SKM-1 treated with dmso at 0.1 percent for 144 hours (cell line): Measurements from ENCODE around the gene STXBP5.

Source experiments
- DNase-seq: peaks from one replicate; lab custom pipeline; 2025; ENCODE audit not compliant: unreplicated experiment; lab: John Stamatoyannopoulos, UW

Gene STXBP5

DNA sequence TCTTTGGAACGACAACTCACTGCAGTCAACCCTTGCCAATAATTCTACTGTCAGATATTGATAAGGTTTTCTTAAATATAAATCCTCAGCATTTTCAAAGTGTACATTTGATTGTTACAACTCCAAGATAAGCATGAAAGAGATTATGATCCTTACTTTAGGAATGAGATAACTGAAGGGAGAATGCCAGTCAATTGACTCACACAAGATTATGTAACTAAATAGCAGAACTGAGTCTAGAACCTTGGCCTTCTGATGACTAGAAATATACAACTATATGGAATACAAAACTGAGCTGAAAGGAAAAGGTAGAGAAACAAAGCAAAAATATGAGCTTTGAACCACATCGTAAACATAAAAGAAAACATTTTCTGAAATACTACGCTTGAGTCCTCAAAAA, 26.9 kb upstream of the STXBP5 start:
- no peak for DNase-seq

DNA sequence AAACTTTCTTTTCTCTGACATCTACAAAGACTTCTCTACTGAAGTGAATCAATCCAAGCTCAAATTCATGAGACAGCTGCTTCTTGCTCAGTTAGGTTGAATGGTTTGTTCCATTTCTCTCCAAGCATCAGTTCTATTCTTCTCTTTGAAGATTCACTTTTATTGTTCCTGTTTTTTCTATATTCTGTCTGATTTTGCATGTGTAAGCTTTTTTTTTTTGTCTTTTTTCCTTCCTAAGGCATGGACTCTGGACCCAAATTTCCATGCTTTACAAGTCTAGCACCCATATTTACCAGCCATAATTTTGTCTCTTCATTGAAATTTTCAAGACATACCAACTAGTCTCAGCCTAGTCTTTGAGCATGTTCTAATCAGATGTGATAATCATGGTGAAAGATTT, 25.9 kb upstream of the STXBP5 start:
- no peak for DNase-seq

DNA sequence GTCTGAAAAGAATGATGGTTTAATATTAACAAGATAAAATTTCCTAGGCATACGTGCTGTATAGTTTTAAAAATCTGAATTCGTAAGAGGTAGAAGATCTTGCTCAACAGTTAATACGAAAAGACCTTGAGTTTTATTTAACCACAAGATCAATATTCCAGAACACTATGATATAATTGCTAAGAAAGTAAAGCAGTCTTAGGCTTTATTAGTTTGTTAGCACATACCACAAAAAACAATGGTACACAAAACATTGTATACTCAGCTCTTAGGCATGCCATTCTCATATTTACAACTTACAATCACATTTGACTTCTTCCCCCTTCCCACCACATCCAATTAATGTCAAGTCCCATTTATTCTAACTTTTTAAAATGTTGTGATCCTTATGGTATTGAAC, 24.4 kb upstream of the STXBP5 start:
- no peak for DNase-seq

DNA sequence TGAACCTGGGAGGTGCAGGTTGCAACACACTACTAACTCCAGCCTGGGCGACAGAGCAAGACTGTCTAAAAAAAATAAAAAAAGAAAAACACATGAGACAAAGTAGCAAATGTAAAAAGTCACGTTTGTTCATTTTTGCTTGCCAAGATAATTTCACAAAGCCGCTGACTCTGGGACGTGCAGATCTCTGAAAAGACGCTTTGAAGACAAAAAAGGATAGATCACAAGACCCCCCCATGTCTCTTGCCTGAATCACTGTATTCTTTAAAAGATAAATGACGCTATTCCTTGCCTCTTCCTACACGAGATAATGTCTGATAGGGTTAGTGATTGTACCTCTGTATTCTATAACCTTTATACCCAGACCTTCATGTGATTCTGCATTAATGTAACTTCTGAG, 23.3 kb upstream of the STXBP5 start:
- no peak for DNase-seq

DNA sequence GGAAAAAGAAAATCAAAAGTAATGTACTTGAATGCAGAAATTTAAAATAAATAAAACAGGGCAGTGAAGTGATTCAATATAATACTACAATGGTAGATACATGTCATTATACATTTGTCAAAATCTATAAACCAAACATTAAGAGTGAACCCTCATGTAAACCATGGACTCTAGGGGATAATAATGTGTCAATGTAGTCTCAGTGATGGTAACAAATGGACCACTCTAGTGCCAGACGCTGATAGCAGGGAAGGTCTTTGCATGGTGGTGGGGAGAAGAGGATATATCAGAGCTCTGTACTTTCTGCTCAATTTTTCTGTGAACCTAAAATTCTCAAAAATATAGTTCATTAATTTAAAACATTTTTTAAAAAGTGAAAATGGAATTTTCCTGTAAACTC, 19.8 kb upstream of the STXBP5 start:
- no peak for DNase-seq

DNA sequence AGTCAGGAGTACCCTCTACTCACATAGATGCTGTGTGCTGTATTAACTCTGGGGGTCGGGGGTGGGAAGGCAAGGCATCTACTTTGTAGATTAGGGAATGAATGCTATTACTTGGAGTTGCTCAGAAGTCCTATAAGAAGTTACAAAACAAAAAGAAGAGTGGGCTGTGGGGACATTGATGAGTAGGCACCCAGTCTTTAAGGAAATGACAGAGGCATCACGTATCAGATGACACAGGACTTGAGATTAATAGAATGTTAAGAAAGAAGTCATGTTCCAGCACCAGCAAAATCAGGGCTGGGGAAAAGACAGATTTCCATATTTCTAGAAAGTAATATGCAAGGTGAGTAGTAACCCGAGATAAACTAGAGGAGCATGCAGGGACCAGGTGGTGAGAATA, 19.0 kb upstream of the STXBP5 start:
- DNase-seq: no peak

DNA sequence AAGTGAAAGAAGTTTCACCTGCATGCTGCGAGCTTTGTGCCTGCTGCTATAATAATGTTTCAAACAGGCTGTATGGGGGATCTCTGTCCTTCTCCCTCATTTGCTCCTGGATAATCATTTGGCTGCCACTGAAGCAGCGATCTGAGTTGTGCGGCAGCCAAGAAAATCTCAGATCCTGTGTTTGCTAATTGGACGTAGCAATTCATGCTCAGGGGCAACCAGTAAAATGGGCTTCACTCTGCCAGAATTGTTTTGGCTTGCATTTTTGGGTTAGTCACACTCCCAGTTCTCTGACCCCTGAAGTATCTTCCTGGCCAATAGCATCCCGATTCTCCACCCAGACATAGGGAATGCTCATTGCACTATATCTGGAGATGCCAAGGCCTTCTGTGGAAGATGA, 13.7 kb upstream of the STXBP5 start:
- DNase-seq: no peak

DNA sequence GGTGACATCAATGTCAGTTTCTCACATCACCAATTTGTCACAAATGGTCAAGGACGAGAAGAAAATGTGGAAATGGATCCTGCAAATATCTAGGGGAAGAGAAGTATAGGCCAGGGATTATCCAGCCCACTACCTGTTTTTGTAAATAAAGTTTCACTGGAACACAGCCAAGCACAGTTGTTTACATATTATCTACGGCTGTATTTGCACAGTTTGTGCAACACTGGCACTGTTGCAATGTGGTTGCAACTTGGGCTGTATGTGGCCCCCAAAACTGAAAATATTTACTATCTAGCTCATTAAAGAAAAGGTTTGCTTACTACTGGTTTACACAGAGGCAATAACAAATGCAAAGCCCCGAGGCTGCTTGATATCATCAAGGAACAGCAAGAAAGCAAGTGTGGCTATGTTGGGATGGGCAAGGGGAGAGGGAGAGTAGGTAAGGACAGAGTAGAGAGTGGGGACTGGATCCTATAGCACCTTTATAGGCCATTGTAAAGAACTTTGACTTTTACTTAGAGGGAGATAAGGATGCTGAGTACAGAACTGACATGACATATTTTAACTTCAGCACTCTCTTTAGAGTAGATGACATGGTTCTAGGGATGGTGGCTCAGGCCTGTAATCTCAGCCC, 11.8 kb upstream of the STXBP5 start:
- no peak for DNase-seq

DNA sequence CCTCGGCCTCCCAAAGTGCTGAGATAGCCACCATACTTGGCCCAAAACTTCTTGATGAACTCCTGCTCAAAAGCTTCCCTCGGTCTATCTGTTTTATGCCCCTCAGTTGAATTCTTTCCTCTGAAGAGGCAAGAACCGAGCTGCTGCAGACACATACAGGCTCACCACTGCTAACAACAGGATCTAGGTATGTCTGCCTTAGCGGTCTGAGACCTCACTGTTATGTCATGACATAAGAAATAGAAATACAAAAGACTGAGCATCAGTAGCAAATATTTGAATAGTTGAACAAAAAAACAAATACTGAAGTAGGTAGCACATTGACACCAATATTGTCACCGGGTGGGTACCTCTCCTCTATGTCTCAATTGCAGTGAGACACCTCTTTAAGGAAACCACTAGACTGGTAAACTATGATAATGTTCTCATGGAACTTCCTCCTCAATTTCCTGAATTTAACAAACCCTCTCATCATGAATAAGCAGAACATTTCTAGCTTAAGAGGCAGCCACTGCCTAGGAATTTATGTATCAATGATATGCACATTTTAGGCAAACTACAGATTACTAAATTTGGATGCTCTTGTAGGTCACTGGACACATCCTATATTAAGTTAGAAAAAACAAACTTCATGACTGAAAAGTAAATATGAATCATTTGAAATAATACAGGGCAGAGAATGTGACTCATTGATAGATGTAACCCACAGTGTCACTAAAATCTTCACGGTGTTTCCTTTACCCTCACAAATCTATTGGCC, 9.4 kb upstream of the STXBP5 start:
- DNase-seq: peak; percentile 54

DNA sequence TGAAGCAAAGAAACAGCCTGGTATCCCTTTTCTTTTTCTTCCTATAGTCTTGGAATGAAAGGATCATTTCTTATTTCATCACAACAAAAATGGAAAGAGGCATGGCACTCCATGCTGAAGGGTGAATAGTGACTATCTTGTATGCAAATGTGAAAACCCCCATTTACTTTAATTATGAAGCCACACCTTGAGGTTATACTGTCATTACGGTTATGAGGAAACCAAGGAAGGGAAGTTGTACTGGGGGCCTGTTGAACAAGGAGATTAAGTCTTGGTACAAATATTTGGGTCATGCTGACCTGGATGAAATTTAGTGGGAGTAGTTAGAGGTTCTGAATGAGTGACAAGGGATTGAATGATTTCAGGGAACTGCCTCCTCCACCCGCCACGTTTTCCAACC, 8.7 kb upstream of the STXBP5 start:
- DNase-seq: no peak

DNA sequence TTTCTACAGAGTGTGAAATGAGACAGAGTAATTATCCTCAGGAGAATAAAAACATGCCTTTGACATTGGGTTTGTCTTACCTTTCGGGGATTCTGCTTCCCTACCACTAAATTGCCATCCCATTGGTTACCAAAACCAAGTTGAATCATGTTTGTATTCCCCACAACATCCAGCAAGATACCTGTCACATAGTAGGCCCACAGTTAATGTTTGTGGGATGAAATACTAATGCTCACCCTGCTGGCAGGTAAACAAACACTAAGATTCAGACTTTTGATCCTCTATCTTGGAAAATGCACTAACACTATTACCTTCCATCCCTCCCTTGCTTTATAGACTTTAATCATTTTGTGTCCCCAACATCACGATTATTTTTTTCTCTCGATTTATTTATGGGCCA, 8.2 kb upstream of the STXBP5 start:
- no peak for DNase-seq

DNA sequence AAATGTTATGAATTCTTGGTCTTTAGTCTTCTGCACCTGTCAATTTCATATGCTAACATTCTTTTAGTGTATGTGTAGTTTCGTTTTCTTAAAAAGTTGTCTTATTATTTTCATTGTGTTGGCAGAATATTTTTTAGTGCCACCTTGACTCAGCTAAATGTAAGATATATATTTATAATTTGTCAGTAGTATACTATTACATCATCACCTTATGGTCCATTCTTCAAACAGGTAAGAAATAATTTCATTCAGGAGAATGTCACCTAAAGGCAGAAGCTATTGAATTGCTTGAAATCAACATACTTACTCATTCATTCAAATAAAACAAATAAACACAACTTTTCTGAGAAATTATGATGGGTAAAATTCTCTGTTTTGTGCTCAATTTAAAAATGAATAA, 3.5 kb upstream of the STXBP5 start:
- DNase-seq: no peak

DNA sequence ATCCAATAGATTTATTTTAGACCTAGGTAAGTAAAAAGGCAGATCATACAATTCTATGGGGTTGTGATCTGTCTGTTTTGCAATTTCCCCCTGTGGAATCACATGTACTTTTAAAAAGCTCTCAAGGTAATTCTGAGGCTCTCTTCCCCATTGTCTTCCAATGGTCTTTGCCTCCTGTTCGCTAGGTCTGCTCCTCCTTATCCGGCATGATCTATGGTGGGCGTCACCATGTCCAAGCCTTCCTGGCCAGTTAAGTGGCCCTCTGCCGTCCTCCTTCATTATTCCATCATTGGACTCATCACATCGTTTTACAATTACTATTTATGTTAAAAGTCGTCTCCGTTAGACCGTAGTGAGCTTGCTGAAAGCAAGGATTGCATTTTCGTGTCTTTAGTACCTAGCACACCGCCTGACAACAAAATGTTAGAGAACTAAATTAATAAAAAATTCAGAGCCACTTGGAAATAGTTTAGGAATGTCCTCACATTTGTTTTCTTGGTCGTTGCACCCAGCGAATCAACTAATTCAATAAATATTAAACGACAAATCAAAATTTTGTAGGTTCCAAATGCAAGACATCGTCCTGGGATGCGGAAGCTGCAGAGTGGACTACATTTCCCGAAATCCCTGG, 2.2 kb upstream of the STXBP5 start:
- peak; percentile 14 for DNase-seq

DNA sequence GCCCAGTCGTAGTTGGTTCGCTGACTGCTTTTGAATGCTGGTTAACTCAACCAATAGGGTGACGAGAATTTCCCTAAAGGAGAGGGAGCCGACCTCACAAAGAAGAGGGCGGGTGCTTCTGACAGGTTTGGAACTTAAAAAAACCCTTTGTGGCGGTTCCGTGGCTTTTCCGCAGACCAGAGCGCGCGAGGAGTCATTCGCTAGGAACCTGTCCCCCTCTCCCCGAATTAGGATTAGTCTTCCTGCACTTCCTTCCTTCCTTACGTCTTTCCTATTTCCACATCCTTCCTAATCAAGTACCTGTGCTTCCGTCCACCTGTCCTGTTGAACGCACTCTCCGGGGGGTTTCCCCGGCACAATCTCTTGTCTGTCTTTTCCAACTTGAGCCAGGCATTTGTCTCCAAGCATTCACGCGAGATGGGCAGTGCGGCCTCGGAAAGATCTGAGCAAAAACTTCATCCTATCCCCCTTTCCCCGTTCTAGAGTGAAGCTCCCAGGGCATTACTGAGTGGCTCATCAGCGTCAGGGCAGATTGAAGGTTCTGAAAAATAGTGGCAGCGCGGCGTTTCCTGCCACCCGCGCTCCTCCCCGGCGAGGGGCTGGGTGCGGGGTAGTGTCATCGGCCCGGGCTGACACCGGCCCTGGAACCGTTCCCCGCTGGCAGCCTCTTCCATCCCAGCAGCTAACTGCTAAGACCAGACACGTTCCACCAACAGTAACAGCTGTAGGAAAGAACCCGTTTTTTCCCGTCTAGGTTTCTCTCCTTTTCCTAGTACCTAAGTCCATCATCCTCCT, 1.5 kb upstream of the STXBP5 start:
- peak; percentile 98 for DNase-seq

DNA sequence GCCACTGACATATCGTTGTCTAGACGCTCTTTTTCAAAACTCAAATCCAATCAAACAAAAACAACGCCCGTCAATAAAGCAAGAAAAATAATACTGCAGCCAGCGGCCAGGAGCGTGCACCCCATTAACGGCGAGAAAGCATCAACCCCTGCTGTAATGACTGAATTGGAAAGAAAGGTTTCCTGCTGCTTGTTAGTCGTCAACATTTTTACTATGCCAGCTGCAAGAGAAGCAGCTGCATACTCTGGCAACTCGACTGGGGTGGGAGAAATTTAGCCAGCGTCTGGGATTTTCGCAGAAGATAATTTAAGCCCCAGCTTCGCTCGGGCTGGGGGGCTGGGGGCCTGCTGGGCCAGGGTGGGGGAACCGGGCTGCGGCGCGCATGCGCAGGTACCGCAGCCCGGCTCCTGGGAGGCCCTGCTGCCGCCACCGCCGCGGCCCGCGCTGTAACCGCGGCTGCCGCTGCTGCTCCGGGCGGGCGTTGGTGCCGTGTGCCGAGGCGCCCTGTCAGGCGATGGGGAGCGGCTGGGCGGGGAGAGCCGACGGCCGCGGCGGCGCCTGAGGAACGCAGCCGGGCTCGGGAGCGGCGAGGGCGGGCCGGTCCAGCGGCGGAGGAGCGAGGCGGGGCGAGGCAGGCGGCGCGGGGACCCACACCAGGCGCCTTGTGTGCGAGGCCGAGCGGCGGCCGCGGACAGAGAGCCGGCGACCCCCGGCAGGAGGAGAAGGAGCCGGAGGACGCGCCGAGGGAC, 732 bp upstream of the STXBP5 start:
- DNase-seq: peak; percentile 58

DNA sequence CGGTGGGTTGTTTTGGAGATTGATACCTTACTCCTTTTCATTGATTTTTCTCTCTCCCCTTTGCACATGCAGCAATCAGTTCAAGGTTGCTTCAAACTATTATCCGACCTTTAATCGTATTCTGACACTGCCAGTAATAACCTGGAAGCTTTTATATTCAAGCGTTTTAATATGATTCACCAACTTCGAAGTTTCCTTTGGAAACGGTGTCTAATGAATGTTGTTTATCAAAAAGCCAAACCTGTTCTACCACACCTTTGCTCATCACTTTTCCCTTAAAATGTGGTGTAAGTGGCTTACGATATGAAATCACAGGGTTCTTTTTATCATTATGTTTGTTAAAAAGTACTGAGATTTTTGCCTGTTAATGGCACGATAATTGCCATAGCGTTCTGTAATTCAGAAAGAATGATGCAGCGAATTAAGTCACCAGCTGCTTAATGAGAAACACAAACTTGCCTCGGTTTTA, 660 bp downstream of the STXBP5 start:
- DNase-seq: no peak

DNA sequence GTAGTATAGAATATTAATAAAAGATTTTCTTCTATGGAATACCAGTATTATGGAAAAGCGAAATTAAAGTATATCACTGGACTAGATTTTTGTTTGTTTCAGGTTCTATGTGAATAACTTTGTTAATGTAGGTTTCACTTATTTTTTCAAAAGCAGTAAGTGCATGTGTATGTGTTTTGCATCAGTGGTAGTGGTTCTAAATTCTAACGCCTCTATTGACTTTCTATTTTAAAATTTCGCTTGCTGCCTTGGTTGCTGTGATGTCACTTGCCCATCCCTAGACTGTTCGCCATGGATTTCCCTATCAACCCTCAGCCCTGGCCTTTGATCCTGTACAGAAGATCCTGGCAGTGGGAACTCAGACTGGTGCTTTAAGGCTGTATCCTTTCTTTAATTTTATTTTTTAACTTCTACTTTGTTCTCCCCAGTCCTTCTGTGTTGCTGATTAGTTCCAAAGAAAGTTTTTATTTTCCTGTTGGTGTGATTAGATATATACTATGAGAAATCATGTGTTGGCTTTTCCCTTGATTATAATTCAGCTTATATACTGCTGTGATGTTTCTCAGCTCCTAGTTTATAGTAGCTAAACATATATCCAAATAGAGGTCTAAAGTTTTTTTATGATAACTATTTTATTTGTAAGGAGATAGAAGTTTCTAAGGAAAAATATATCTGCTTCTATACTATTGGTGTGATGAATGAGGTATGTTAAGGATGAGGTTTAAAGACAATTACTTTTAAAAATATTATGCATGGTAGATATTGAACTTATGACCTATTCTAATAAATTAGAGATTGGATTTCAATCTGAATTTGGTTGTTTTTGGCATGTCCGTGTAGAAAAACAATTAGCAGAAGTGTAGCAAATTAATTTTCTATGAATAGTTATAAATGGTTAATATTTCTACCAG, 1.7 kb downstream of the STXBP5 start:
- no peak for DNase-seq

DNA sequence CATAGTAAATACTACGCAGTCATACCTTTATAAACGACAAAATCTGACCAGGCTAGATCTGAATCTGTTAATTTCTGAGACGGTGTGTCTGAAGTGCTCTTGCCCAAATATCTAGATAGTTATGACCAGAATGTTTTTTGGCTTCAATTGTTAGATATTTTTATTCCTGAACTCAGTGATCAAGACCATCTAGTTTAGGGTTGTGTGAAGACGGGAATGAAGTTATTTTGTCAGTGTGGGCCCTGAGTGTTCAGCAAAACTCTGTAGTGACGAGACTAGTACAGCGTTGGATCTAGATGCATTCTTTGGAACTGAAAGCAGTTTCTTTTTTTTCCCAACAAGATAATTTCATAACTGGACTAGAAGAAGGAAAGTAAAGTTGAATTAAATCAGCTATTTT, 3.1 kb downstream of the STXBP5 start:
- DNase-seq: no peak

DNA sequence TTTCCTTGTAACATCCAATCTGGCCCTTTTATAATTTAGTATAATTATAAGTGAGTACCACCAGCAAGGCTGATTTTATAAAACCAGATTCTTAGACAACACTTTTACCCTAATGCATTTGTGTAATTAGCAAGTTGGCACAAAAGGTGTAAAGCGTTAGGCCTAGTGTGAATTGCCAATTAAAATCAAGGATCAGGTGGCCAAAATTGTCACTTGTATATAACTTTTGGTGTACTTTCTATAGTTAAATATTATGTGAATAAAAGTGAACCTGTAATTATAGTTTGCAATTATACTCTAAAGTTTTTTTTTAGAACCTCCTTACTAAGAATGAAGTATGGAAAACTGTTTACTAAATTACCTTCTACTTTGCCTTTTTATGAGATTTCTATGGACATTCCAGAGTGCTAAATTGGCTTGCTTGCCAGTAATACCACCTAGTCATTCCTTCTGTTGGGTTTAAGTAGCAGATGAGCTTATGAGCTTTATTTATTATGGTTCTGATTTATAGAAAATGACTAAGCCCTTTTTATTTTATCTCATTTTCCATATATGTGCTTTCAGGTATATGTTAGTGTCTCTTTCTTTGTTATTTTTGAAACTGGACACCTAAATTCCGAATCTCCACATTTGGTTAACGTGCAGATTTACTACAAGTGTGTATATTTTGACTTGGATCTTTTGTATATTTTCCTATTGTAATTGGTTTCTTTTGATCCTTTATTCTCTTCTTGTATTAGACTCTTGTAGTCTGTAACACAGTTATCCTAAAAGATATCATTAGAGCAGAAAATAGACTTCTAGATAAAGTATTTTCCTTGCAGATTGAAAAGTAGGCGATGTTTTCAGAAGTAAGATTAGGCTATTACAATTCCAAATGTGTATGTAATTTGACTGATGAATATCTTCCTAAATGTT, 3.9 kb downstream of the STXBP5 start:
- DNase-seq: no peak
